Occipital lobe (tissue), 2 donors: ENCODE measurements around the gene RBM23. TPM values are rescaled to one million over a fixed set of nuclear protein-coding genes. Genes with fewer than 3 reads are reported as not detected.

ENCODE experiments used
- DNase-seq: peaks from one replicate; lab custom pipeline; 2025; lab: John Stamatoyannopoulos, UW
- total RNA-seq: library from RNA; depleted of rRNA; stranded (reverse); fragments of >200 nt; gene quantifications from one replicate; pipeline ENCODE4 v1.2.3, GENCODE V29; 2014

Gene RBM23
- total RNA-seq, 1 donor from 2014 or later = 78.6 TPM

DNA sequence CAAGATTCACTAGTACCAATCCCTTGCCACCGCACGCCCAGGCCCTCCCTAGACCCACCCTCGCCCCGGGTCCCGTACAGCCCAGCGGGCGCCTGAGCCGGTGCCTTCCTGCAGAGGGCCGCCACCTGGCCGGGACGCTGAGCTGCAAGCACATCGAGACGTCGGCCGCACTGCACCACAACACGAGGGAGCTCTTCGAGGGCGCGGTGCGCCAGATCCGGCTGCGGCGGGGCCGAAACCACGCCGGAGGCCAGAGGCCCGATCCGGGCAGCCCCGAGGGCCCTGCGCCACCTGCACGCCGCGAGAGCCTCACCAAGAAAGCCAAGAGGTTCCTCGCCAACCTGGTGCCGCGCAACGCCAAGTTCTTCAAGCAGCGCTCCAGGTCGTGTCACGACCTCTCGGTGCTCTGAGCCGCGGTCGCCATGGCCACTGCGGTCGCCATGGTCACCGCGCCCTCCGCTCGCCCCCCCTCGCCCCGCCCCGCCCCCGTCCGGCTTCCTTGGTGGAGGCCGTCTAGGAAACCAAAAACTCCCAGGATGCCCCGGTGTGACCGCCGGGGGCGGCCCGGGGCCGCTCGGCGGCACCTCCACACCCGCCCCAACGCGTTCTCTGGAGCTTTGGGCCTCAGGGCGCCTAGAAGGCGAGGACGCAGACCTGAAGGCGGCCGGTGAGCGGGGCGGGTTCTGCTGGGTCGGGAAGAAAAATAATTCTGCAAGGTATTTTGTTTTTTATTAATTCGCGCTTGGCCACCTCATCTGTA is 32.3 kb downstream of the RBM23 start:
- no peak for DNase-seq

DNA sequence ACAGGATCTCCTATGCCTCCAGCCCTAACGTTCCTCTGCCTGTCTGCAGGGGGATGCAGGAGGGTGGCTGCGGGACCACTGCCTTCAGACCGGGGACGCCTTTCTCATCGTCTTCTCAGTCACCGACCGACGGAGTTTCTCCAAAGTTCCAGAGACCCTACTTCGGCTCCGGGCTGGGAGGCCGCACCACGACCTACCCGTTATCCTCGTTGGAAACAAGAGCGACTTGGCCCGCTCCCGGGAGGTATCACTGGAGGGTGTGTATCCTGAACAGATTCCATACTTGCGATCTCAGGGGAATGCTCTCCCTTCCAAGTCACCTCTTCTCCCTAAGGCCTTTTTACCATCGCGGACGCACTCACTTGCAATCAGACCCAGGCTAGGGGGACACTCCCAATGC is 33.0 kb downstream of the RBM23 start:
- DNase-seq = no peak

DNA sequence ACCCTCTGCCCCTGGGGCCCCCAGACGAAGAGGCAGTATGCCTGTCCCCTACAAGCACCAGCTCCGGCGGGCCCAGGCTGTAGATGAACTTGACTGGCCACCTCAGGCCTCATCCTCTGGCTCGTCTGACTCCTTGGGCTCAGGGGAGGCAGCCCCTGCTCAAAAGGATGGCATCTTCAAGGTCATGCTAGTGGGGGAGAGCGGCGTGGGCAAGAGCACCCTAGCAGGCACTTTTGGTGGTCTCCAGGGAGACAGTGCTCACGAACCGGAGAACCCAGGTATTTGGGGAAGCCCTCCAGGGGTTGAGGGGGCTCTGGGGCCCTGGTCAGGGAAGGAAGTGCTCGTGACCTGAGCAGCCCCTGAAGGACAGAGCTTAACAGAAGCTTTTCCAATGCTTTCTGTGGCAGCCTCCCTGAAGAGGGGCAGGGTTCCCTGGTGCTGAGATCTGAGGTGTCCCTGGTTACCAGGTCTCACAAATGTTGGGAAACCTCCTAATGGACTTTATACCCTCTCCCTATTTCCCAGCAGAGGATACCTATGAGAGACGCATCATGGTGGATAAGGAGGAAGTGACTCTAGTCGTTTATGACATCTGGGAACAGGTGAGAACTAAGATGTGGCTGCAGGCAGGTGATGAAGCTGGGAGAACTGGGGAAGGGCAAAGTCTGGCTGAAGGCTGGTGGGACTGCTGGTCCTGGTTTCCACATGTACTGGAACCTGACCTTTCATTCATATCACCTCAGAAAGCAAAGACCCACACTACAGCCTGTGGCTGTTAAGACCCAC is 34.0 kb downstream of the RBM23 start:
- no peak for DNase-seq

DNA sequence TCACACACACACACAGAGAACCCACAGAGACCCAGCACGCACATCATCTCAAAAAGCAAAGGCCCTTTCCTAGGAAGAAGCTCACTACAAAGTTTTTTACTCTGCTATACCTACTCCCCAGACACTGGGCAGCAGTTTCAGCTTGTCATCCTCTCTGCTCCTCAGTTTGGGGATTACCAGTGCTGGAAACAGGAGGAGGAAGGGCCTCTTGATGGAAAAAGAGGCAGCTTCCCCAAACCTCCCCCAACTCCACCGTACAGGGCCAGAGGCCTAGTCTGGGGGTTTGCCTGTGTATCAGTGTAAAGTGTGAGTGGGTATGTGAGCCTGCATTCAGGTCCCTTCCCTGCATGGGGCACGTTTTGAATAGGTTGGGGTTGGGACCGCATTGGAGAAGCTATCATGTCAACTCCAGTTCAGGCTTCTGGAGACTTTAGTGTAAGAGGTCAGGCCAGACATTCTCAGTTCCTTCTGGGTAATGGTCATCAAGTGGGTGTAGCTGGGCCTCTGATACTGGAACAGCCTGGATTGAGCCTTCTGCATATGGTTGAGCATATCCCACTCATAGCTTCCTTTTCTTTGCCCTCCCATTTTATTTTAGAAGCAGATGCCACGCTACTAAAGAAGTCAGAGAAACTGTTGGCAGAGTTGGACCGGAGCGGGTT is 34.7 kb downstream of the RBM23 start:
- DNase-seq = no peak

DNA sequence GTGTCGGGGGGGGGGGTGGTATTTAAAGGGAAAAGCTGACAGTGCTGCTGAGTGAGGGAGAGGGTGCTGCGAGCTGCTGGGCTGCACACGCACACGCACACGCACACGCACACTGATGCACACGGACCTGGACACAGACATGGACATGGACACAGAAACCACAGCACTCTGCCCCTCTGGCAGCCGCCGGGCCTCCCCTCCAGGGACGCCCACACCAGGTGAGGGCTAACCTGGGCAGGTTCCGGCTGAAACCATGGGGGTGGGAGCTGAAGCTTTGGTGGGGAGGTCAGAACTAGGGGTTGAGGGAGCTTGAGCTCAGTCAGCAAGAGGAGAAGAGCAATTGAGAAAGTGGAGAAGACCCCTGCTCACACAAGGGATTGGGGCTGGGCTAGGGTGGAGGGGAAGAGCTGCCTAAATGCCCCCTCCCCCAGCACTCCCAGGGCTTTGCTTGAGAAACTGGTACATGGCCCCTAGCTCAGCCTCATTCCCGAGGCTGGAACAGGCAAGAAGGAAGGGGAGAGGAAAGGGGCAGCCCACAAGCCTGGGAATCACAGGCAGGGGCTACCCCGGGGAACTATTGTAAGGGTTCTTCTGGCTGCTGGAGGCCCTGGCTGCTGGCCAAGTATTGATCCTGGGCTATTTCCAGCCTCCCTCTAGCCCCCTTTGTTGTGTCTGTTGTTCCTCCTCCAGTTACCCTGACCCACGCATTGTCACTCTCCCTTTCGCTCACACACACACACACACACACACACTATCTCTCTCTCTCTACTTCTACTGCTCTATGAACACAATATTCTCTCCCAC is 35.6 kb downstream of the RBM23 start, which contains the start of gene REM2:
Gene REM2, plus strand, starts transcription at position 50 of the 804 bp plus-strand sequence. Its CDS starts 66 bp downstream, at position 116.
- peak; percentile 14 for DNase-seq

DNA sequence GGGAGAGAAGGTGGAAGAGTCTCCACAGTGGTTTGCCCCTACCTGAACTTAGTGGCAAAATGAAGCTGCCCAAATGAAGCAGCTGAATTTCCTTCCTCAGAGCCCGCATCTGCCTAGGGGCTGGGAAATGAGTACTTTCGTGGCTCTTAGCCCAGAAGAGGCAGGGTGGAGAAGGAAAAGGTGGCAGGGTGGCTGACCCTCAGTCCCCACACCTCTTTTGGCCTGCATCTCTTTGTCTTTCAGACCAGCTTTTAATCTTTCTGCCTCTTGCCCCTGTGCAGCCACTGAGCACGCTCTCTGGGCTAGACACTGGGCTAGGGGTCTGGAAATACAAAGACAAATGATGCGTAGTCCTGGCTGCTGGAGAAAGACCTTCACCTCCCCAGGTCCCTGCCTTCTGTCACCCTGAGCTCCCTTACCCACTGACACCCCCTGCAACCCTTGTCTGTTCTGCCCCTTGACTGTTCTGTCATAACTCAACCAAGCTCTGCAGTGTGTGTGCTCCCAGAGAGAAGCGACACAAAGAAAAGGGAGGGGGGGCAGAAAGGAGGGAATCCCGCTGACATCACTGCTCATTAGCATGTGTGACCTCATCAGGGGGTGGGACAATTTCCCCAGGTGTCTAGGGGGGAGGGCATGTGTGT is 36.3 kb downstream of the RBM23 start:
- no peak for DNase-seq

DNA sequence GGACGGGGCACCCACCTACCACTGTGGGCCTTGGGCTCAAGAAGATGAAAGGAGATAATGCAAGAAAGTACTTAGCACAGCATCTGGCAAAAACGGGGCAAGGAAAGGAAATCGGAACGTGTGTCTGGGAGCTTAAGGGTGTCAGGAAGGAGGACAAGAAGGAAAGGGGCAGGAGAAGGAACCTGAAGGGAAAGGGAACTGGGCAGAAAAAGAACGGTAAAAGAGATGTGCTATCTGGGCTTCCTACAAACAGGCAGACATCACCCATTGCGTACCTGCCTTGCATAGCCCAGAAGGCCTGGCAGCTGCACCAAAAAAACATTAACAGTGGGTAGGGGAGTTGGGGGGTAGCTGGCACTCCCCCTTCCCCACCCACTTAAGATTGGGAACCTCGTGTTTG is 36.9 kb downstream of the RBM23 start:
- DNase-seq = no peak

DNA sequence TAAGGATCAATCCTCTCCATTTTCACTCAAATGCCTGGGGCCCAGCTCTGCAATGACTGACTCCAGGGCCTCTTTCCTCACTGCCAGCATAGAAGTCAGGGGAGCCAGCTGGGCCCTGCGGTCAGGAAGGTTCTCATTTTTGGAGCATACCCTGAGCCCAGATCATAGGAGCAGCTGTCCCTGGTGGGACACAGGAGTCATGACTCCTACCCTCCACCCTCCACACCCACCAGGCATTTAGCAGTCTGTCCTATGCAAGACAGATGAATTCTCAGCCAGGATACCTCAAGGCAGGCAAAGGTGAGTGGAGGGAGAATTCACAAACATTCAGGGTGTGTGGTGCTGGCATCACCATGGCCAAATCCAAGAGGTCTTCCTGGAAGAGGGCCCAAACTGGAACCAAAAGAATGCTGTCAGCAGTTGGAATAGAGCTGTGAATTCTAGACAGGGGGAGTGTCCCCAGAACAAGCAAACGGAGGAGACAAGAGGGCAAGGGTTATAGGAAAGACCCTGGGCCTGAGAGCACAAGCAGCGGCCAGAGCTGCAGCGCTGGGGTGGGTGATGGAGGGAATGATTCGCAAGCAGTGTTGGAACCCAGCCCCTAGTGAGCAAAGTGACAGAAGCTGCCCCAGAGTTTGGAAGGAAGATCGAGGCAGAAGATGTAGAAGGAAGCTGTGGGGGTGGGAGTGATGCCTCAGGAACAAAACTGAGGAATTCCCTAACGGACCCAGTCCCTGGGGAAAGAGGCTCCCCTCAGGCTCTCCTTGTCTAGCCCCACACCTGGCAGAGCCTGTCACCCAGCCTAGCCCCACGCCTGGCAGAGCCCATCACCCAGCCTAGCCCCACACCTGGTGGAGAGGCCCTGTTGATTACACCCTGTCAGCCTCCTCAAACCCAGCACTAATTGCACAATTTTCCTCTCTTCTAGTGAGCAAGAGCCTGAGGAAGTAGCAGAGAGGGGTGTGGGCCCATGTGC is 40.4 kb downstream of the RBM23 start:
- no peak for DNase-seq

DNA sequence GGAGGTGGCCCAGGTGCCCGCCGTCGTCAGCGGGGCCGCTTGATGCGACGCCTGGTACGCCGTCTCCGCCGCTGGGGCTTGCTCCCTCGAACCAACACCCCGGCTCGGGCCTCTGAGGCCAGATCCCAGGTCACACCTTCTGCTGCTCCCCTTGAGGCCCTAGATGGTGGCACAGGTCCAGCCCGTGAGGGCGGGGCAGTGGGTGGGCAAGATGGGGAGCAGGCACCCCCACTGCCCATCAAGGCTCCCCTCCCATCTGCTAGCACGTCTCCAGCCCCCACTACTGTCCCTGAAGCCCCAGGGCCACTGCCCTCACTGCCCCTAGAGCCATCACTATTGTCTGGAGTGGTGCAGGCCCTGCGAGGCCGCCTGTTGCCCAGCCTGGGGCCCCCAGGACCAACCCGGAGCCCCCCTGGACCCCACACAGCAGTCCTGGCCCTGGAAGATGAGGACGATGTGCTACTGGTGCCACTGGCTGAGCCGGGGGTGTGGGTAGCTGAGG is 41.9 kb downstream of the RBM23 start:
- no peak for DNase-seq

DNA sequence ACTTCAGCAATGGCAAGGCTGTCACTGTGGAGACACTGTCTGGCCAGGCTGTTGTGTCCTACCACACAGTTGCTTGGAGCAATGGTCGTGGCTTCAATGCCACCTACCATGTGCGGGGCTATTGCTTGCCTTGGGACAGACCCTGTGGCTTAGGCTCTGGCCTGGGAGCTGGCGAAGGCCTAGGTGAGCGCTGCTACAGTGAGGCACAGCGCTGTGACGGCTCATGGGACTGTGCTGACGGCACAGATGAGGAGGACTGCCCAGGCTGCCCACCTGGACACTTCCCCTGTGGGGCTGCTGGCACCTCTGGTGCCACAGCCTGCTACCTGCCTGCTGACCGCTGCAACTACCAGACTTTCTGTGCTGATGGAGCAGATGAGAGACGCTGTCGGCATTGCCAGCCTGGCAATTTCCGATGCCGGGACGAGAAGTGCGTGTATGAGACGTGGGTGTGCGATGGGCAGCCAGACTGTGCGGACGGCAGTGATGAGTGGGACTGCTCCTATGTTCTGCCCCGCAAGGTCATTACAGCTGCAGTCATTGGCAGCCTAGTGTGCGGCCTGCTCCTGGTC is 43.1 kb downstream of the RBM23 start:
- no peak for DNase-seq

DNA sequence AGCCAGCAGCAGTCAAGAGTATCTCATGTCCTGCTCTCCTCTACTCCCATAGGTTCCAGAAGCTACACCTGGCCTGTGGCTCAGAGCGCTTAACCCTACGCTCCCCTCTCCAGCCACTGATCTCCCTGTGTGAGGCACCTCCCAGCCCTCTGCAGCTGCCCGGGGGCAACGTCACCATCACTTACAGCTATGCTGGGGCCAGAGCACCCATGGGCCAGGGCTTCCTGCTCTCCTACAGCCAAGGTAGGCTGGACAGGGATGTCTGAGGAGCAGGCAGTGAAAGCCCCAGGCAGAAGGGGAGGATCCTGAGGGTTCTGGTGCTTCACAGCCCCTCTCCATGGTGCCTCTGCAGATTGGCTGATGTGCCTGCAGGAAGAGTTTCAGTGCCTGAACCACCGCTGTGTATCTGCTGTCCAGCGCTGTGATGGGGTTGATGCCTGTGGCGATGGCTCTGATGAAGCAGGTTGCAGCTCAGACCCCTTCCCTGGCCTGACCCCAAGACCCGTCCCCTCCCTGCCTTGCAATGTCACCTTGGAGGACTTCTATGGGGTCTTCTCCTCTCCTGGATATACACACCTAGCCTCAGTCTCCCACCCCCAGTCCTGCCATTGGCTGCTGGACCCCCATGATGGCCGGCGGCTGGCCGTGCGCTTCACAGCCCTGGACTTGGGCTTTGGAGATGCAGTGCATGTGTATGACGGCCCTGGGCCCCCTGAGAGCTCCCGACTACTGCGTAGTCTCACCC is 43.8 kb downstream of the RBM23 start:
- DNase-seq = no peak

DNA sequence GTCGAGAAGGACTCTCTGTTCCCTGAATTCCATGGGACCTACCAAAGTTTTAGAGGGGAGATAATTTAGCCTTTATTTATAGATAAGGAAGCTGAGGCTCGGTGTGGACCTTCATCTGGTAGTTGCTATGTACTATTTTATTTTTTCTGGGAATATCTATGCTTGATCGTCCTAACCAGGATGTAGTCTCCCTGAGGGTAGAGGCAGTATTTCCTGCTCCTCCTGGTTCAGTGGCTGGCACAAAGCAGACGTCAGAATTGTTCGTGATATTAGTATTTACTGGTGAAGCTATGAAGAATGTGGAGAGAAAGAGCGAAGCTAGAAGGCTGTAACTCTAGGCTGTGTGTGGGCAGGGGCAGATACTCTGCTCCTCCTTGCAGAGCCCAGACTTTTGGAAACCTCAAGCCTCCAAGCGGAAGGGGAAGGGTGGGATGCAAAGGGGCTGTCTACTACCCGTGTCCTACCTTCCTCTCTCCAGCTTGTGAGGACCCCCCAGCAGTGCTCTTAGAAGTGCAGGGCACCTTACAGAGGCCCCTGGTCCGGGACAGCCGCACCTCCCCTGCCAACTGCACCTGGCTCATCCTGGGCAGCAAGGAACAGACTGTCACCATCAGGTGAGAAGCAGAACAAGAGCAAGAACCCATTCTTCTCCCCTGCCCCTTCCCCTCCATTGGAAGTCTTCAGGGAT is 46.0 kb downstream of the RBM23 start:
- DNase-seq = no peak

DNA sequence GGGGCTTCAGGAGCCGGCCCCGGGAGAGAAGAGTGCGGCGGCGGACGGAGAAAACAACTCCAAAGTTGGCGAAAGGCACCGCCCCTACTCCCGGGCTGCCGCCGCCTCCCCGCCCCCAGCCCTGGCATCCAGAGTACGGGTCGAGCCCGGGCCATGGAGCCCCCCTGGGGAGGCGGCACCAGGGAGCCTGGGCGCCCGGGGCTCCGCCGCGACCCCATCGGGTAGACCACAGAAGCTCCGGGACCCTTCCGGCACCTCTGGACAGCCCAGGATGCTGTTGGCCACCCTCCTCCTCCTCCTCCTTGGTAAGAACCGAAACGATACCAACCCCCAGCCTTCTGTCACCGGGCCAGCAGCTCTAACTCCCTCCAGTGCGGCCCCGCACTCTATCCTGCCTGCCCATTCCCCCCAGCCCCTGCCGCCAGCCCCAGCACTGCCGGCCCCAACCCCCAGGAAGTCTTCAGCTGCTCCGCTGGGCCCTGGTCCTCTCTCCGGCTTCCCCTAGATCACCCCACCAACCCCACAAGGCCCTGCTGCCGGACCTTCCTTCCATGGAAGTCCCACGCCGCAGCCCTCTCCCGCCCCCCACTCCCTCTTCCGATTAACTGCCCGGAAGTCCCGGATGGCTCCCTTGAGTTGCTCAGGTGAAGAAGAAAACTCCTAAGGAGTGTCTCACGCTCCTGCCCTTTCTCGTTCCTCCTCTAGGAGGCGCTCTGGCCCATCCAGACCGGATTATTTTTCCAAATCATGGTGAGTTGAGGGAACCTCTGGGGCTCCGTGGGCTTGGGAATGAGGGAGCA is 46.7 kb downstream of the RBM23 start:
- DNase-seq = peak; percentile 45

DNA sequence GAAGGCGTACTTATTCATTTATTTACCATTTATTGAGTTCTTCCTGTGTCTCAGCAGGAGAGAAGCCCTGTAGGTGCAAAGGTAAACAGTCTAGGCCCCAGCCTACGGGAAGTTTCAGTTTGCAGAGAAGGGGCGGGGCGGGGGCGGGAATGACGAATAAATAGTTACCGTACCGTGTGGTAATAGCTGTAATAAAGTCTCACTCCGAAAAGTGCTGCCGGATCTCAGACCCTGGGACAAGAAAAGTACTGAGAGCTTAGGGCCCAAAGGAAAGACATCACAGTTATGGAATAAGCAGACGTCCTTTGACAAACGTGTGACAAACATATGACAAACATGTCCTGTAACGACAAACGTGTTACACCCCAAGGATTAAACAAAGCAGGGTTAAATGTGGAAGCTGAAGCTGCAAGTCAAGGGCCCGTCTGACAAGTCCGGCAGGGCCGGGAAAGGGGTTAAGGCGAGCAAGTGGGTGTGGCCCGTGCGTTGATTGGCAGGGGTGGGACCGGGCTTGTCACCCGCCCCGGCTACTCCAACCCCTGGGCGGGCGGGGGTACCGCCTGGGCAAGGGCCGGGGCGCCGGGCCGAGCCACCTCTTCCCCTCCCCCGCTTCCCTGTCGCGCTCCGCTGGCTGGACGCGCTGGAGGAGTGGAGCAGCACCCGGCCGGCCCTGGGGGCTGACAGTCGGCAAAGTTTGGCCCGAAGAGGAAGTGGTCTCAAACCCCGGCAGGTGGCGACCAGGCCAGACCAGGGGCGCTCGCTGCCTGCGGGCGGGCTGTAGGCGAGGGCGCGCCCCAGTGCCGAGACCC is 47.5 kb downstream of the RBM23 start, which contains the start of gene LRP10:
Gene LRP10, plus strand, starts transcription at position 517 of the 809 bp plus-strand sequence. CDS start 564 bp downstream, outside the sequence.
- peak; percentile 76 for DNase-seq

DNA sequence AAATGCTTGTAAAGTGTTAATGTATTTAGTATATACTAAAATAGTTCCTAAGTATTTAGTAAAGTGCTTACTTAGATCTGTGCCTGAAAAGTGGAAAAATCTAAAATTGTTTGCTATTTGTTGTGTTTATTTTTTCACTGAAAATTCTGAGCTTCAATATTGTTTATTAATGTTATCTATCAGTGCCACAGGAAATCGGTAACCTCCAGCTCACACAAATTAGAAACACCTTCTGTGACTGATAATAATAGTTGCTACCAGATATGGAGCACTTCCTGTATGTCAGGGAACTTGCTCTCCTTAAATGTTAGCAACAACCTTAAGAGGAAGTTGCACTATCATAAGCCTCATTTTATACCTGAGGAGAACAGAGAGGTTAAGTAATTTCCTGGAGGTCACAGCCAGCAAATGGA is 48.1 kb downstream of the RBM23 start:
- no peak for DNase-seq

DNA sequence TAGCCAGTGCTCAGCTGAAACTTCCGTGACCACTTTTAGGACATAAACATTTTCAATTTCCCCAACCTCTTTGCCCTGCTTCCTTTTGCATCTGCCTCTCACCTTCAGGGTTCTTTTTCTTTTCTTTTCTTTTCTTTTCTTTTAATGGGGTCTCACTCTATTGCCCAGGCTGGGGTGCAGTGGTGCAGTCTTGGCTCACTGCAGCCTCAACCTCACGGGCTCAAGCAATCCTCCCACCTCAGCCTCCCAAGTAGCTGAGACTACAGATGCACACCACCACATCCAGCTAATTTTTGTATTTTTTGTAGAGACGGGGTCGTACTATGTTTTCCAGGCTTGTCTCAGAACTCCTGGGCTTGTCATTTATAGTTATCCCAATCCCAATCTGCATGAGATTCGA is 52.1 kb downstream of the RBM23 start:
- no peak for DNase-seq
